H9 (cell line): Measurements from ENCODE around the gene ATP6V0E1. TPM values are rescaled to one million over a fixed set of nuclear protein-coding genes. Genes with fewer than 3 reads are reported as not detected.

Experiments
- DNase-seq: peaks from one replicate; pipeline ENCODE4 v3.0.0-alpha.2; 2017
- H2AFZ ChIP-seq: one replicate; pipeline ENCODE4 v1.6.1; 2013; ENCODE audit warnings: mild to moderate bottlenecking, low read length, control low read depth, moderate library complexity
- H2AK5ac ChIP-seq: 2 replicates; pipeline ENCODE4 v1.6.1; 2013; ENCODE audit warnings: low read length, control low read depth, mixed read lengths; ENCODE audit not compliant: insufficient read length
- H2BK120ac ChIP-seq: one replicate; pipeline ENCODE4 v1.6.1; 2013; ENCODE audit warnings: low read depth, mild to moderate bottlenecking, low read length, control low read depth, inconsistent platforms; ENCODE audit not compliant: poor library complexity, severe bottlenecking
- H2BK12ac ChIP-seq: 2 replicates; pipeline ENCODE4 v1.6.1; 2013; ENCODE audit warnings: low read length, control low read depth, mixed read lengths, low read depth; ENCODE audit not compliant: insufficient read length
- H2BK15ac ChIP-seq: 2 replicates; pipeline ENCODE4 v1.6.1; 2013; ENCODE audit warnings: low read depth, low read length, control low read depth
- H2BK20ac ChIP-seq: one replicate; pipeline ENCODE4 v1.6.1; 2013; ENCODE audit warnings: low read depth, mild to moderate bottlenecking, low read length, control low read depth, inconsistent platforms; ENCODE audit not compliant: poor library complexity, severe bottlenecking
- H2BK5ac ChIP-seq: 2 replicates; pipeline ENCODE4 v1.6.1; 2013; ENCODE audit warnings: low read length, control low read depth, mixed read lengths; ENCODE audit not compliant: insufficient read length
- H3K14ac ChIP-seq: 2 replicates; pipeline ENCODE4 v1.6.1; 2013; ENCODE audit warnings: low read length, control low read depth; ENCODE audit not compliant: insufficient read depth
- H3K18ac ChIP-seq: 2 replicates; pipeline ENCODE4 v1.6.1; 2013; ENCODE audit warnings: low read depth, mild to moderate bottlenecking, mixed read lengths, low read length, control low read depth; ENCODE audit not compliant: insufficient read length
- H3K23ac ChIP-seq: 2 replicates; pipeline ENCODE4 v1.6.1; 2013; ENCODE audit warnings: low read length, control low read depth, mixed read lengths, low read depth; ENCODE audit not compliant: insufficient read length
- H3K23me2 ChIP-seq: 2 replicates; pipeline ENCODE4 v1.6.1; 2013; ENCODE audit warnings: low read depth, mild to moderate bottlenecking, mixed read lengths, low read length, control low read depth; ENCODE audit not compliant: insufficient read length, poor library complexity, severe bottlenecking
- H3K27ac ChIP-seq: 2 replicates; pipeline ENCODE4 v1.5.1; 2013; ENCODE audit warnings: low read length, control low read depth, mixed read lengths, low read depth; ENCODE audit not compliant: insufficient read length
- H3K27me3 ChIP-seq: 2 replicates; pipeline ENCODE4 v1.6.1; 2013; ENCODE audit warnings: low read length, control low read depth, inconsistent platforms; ENCODE audit not compliant: insufficient read depth
- H3K4ac ChIP-seq: 2 replicates; pipeline ENCODE4 v1.6.1; 2013; ENCODE audit warnings: low read depth, mild to moderate bottlenecking, control low read depth, inconsistent platforms, low read length, moderate library complexity
- H3K4me1 ChIP-seq: 2 replicates; pipeline ENCODE4 v1.6.1; 2013; ENCODE audit warnings: low read length, control low read depth, inconsistent platforms; ENCODE audit not compliant: insufficient read depth
- H3K4me2 ChIP-seq: 2 replicates; pipeline ENCODE4 v1.6.1; 2013; ENCODE audit warnings: low read length, control low read depth, mixed read lengths; ENCODE audit not compliant: insufficient read length, insufficient read depth
- H3K56ac ChIP-seq: 2 replicates; pipeline ENCODE4 v1.6.1; 2013; ENCODE audit warnings: low read depth, mild to moderate bottlenecking, mixed read lengths, low read length, control low read depth; ENCODE audit not compliant: insufficient read length
- H3K79me1 ChIP-seq: 2 replicates; pipeline ENCODE4 v1.6.1; 2013; ENCODE audit warnings: low read depth, mild to moderate bottlenecking, moderate library complexity, low read length, control low read depth, inconsistent platforms; ENCODE audit not compliant: insufficient read depth, poor library complexity, severe bottlenecking
- H3K79me2 ChIP-seq: 2 replicates; pipeline ENCODE4 v1.6.1; 2013; ENCODE audit warnings: low read length, control low read depth, inconsistent platforms; ENCODE audit not compliant: insufficient read depth
- H3K9ac ChIP-seq: 2 replicates; pipeline ENCODE4 v1.6.1; 2013; ENCODE audit warnings: low read length, control low read depth, mixed read lengths; ENCODE audit not compliant: insufficient read length; ENCODE audit errors: extremely low read depth
- H3K9me3 ChIP-seq: one replicate; pipeline ENCODE4 v1.6.1; 2013; ENCODE audit warnings: low read depth, low read length, inconsistent platforms; ENCODE audit not compliant: control insufficient read depth
- H3T11ph ChIP-seq: one replicate; pipeline ENCODE4 v1.6.1; 2013; ENCODE audit warnings: mild to moderate bottlenecking, low read length, control low read depth, inconsistent platforms
- H4K20me1 ChIP-seq: one replicate; pipeline ENCODE4 v1.6.1; 2013; ENCODE audit not compliant: control insufficient read depth, insufficient read length, insufficient read depth
- H4K5ac ChIP-seq: 2 replicates; pipeline ENCODE4 v1.6.1; 2013; ENCODE audit warnings: low read depth, mild to moderate bottlenecking, mixed read lengths, low read length, control low read depth; ENCODE audit not compliant: insufficient read length
- H4K8ac ChIP-seq: replicated peaks from 2 replicates; pipeline ENCODE4 v1.6.1; 2013; ENCODE audit warnings: low read length, control low read depth, mixed read lengths, low read depth; ENCODE audit not compliant: insufficient read length
- H4K91ac ChIP-seq: 2 replicates; pipeline ENCODE4 v1.6.1; 2013; ENCODE audit warnings: low read depth, mild to moderate bottlenecking, moderate library complexity, mixed read lengths, low read length, control low read depth; ENCODE audit not compliant: insufficient read length
- H3K27ac Mint-ChIP-seq, 3 experiments: 2 replicates in 2 of 3; 3 replicates in 1 of 3; pipeline ENCODE4 v1.8.0; 2020 to 2021; ENCODE audit warnings: mixed read lengths in 3 of 3, mild to moderate bottlenecking in 1 of 3, moderate library complexity in 1 of 3
- H3K27me3 Mint-ChIP-seq: 2 replicates; pipeline ENCODE4 v1.8.0; 2021; ENCODE audit warnings: low read depth, mild to moderate bottlenecking, moderate library complexity, mixed read lengths
- H3K36me3 Mint-ChIP-seq, 3 experiments: 2 replicates in 2 of 3; 3 replicates in 1 of 3; pipeline ENCODE4 v1.8.0; 2020 to 2021; ENCODE audit warnings: low read depth in 3 of 3, mixed read lengths in 3 of 3; ENCODE audit not compliant: insufficient read depth in 1 of 3
- H3K4me1 Mint-ChIP-seq, 2 experiments: 2 replicates each; pipeline ENCODE4 v1.8.0; 2020; ENCODE audit warnings: mixed read lengths in 2 of 2
- H3K4me3 Mint-ChIP-seq, 2 experiments: 2 replicates in 1 of 2; 3 replicates in 1 of 2; pipeline ENCODE4 v1.8.0; 2020 to 2021; ENCODE audit warnings: mild to moderate bottlenecking in 2 of 2, mixed read lengths in 2 of 2, moderate library complexity in 1 of 2
- H3K9me3 Mint-ChIP-seq, 2 experiments: 2 replicates in 1 of 2; 3 replicates in 1 of 2; pipeline ENCODE4 v1.8.0; 2020; ENCODE audit warnings: mild to moderate bottlenecking in 2 of 2, mixed read lengths in 2 of 2, moderate library complexity in 1 of 2
- WGBS: extraction: QIAGEN DNeasy Blood & Tissue Kit; methylation state at CpG from one replicate; pipeline ENCODE4 v1.1.7; 2013; ENCODE audit warnings: missing lambda C conversion rate, low lambda C conversion rate, mixed read lengths; ENCODE audit not compliant: insufficient read length; ENCODE audit errors: extremely low coverage; 5-methylcytosine and 5-hydroxymethylcytosine counted together
- total RNA-seq: library from RNA; stranded (reverse); gene quantifications from 2 replicates; pipeline ENCODE4 v1.2.1, GENCODE V29; 2021
- TF ChIP-seq, protein P1 (sequence below): fragments of 200-600 bp; sonication (generic); conservative IDR thresholded peaks from 3 replicates; pipeline ENCODE4 v1.8.0; 2021; ENCODE audit warnings: antibody characterized with exemption, mild to moderate bottlenecking

ATP6V0E1 gene
- total RNA-seq, 1 experiment from 2014 or later: 101 TPM

GRCh38 chr5:173078878-173079277 lies 95.3 kb downstream of the ATP6V0E1 start:
- Histone ChIP-seq H3K4me2 (no peak overlapping the region), H3K27me3 (no peaks in the 10 kb centered on the region), H2BK12ac (no peak overlapping the region), H3K14ac (no peak overlapping the region), H3K9me3 (no peaks in the 10 kb centered on the region), H2BK120ac (no peak overlapping the region), H2BK5ac (no peak overlapping the region), H3K18ac (no peak overlapping the region), H3K27ac (no peak overlapping the region), H3K79me2 (no peaks in the 10 kb centered on the region), H4K5ac (no peak overlapping the region), H4K8ac (no peak overlapping the region), H4K91ac (no peak overlapping the region), H3K4me1 (no peaks in the 10 kb centered on the region), H2BK15ac (no peak overlapping the region), H3K56ac (no peak overlapping the region), H3T11ph (no peak overlapping the region), H3K4ac (no peak overlapping the region), H2AK5ac (no peak overlapping the region), H4K20me1 (no peaks in the 10 kb centered on the region), H2AFZ (no peak overlapping the region), H2BK20ac (no peak overlapping the region), H3K23me2 (no peaks in the 10 kb centered on the region), H3K9ac (no peak overlapping the region), H3K79me1 (no peaks in the 10 kb centered on the region), H3K23ac (no peak overlapping the region)
- Mint-ChIP-seq H3K27me3 (peaks cover 4% of the 10 kb centered on the region), H3K9me3 (no peaks in the 10 kb centered on the region; a peak in 1 of 5 replicates), H3K4me3 (no peak overlapping the region), H3K27ac (no peak overlapping the region), H3K4me1 (no peaks in the 10 kb centered on the region), H3K36me3 (no peaks in the 10 kb centered on the region)
- DNase-seq: no peak
- no CpG with 5 or more reads among the region's 3 CpGs for WGBS
- TF ChIP-seq, protein P1, sequence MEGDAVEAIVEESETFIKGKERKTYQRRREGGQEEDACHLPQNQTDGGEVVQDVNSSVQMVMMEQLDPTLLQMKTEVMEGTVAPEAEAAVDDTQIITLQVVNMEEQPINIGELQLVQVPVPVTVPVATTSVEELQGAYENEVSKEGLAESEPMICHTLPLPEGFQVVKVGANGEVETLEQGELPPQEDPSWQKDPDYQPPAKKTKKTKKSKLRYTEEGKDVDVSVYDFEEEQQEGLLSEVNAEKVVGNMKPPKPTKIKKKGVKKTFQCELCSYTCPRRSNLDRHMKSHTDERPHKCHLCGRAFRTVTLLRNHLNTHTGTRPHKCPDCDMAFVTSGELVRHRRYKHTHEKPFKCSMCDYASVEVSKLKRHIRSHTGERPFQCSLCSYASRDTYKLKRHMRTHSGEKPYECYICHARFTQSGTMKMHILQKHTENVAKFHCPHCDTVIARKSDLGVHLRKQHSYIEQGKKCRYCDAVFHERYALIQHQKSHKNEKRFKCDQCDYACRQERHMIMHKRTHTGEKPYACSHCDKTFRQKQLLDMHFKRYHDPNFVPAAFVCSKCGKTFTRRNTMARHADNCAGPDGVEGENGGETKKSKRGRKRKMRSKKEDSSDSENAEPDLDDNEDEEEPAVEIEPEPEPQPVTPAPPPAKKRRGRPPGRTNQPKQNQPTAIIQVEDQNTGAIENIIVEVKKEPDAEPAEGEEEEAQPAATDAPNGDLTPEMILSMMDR: no peak

Other genes with a start within 250 kb of the ATP6V0E1 start
- gene DUSP1, start 212.6 kb upstream of the ATP6V0E1 start, total RNA-seq: 10.9 and 11.3 TPM in 2 replicates
- gene ERGIC1, start 149.5 kb upstream of the ATP6V0E1 start, total RNA-seq: 74.2 and 77.0 TPM in 2 replicates
- 53.6 and 57.5 TPM in 2 replicates for gene RPL26L1, start 24.3 kb upstream of the ATP6V0E1 start, total RNA-seq
- gene CREBRF, start 72.6 kb downstream of the ATP6V0E1 start, total RNA-seq: 2.7 and 3.0 TPM in 2 replicates
- 8.0 and 8.8 TPM in 2 replicates for gene BNIP1, start 160.8 kb downstream of the ATP6V0E1 start, total RNA-seq